ENCODE measurements around the gene PGS1.

DNA sequence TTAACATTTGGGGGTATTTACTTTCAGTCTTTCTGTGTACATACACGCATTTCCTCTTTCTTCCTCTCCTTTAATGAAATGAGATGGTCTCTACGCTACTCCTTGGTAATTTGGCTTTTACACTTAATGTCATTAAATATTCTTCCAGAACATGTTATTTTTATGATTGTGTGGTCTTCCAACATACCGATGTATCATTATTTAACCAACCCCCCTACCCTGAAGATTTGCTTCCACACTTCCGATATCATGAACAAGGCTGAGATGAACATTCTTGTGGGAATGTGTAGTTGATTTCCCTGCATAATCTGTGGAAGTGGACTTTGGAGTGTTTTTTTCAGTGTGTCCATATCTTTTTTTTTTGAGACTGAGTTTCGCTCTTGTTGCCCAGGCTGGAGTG lies 2.3 kb upstream of the PGS1 start:
- TF ChIP-seq, protein P1, sequence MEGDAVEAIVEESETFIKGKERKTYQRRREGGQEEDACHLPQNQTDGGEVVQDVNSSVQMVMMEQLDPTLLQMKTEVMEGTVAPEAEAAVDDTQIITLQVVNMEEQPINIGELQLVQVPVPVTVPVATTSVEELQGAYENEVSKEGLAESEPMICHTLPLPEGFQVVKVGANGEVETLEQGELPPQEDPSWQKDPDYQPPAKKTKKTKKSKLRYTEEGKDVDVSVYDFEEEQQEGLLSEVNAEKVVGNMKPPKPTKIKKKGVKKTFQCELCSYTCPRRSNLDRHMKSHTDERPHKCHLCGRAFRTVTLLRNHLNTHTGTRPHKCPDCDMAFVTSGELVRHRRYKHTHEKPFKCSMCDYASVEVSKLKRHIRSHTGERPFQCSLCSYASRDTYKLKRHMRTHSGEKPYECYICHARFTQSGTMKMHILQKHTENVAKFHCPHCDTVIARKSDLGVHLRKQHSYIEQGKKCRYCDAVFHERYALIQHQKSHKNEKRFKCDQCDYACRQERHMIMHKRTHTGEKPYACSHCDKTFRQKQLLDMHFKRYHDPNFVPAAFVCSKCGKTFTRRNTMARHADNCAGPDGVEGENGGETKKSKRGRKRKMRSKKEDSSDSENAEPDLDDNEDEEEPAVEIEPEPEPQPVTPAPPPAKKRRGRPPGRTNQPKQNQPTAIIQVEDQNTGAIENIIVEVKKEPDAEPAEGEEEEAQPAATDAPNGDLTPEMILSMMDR (IDR thresholded peaks at IDR 0.05): no peak
- TF ChIP-seq POLR2A (IDR thresholded peaks at IDR 0.05): no peak
- TF ChIP-seq POLR2AphosphoS5 (IDR thresholded peaks at IDR 0.05; ENCODE audit: insufficient read depth in 1 of 2, low read depth in 1 of 2): no peak
